Measurements from ENCODE around the gene ABCD1.

GRCh38 chrX:153709726-153710674, 14.7 kb upstream of the ABCD1 start:
- TF ChIP-seq CTCF (IDR thresholded peaks at IDR 0.05; ENCODE audit: low read length) (no peak), EZH2 (IDR thresholded peaks at IDR 0.05; ENCODE audit: borderline replicate concordance, low read length) (no peak)

All from OCI-LY1 (cell line).